ENCODE measurements around the gene INTS2. TPM values are rescaled to one million over a fixed set of nuclear protein-coding genes. Genes with fewer than 3 reads are reported as not detected.

Gene INTS2
- total RNA-seq, 1 experiment from 2014 or later: 18.1 TPM

GRCh38 chr17:61842899-61843298, 84.9 kb downstream of the INTS2 start:
- Histone ChIP-seq H3K9me2 (replicated peaks; ENCODE audit: low read length) (no peaks in the 10 kb centered on the region), H4K20me1 (ENCODE audit: low read length) (no peaks in the 10 kb centered on the region), H3K36me3 (ENCODE audit: low read depth, low read length) (peaks cover 31% of the 10 kb centered on the region; the same call in 1 of the 2 replicates), H3K9ac (ENCODE audit: low read length) (no peak overlapping the region), H3K4me1 (ENCODE audit: insufficient read depth, low read length) (no peaks in the 10 kb centered on the region), H3K9me3 (ENCODE audit: low read length) (no peaks in the 10 kb centered on the region), H3K27me3 (ENCODE audit: low read length) (no peaks in the 10 kb centered on the region), H3K4me2 (ENCODE audit: low read length) (no peak overlapping the region), H3K27ac (ENCODE audit: low read length) (no peak overlapping the region), H3K4me3 (ENCODE audit: low read length) (no peak overlapping the region), H3K79me2 (ENCODE audit: low read length) (no peaks in the 10 kb centered on the region), H2AFZ (ENCODE audit: low read length) (no peak overlapping the region), H3F3A (ENCODE audit: low read length, unreplicated experiment) (no peaks in the 10 kb centered on the region)
- no peak for DNase-seq
- CTCF ChIA-PET: no interaction called here
- no TSS peak for BruUV-seq (replicated peaks)
- no peak for ATAC-seq
- POLR2A ChIA-PET (ENCODE audit: unreplicated experiment): no interaction called here
- intact Hi-C loops (cut with micrococcal nuclease): no loop called here
- TF ChIP-seq EZH2phosphoT487 (IDR thresholded peaks at IDR 0.05; ENCODE audit: borderline replicate concordance, low read length) (no peak), EZH2 (IDR thresholded peaks at IDR 0.05; ENCODE audit: low read length, unreplicated experiment) (no peak)
- TF ChIP-seq, protein P1, sequence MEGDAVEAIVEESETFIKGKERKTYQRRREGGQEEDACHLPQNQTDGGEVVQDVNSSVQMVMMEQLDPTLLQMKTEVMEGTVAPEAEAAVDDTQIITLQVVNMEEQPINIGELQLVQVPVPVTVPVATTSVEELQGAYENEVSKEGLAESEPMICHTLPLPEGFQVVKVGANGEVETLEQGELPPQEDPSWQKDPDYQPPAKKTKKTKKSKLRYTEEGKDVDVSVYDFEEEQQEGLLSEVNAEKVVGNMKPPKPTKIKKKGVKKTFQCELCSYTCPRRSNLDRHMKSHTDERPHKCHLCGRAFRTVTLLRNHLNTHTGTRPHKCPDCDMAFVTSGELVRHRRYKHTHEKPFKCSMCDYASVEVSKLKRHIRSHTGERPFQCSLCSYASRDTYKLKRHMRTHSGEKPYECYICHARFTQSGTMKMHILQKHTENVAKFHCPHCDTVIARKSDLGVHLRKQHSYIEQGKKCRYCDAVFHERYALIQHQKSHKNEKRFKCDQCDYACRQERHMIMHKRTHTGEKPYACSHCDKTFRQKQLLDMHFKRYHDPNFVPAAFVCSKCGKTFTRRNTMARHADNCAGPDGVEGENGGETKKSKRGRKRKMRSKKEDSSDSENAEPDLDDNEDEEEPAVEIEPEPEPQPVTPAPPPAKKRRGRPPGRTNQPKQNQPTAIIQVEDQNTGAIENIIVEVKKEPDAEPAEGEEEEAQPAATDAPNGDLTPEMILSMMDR (conservative IDR thresholded peaks at IDR 0.05; ENCODE audit: low read depth, low read length): no peak

DNA sequence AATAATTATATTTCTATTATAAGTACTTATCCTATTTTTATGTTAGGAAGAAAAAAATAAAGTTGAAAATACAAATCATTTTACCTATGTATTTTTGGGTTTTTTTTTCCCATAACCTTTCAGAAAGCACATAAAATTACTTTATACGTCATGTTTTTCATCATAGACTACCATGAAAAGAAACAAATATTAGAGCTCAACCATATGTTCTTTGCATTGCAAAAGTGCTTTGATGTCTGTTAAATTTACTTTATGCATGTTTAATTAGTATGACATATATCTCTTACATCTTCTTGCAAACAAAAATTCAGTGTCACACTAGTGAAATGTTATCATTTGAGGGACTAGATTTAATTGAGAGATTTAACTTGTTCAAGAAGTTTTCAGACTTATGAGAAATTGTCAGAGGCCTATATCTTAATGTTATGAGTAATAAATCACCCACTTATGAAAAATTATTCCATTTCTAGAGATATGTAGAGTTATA, 88.4 kb downstream of the INTS2 start:
- H3K27me3 ChIP-seq (ENCODE audit: low read length): no peaks in the 10 kb centered on the region

More for the DNA sequence above, 88.4 kb downstream of the INTS2 start:
- Histone ChIP-seq H3K36me3 (ENCODE audit: low read depth, low read length) (peaks cover 8% of the 10 kb centered on the region; the same call in 1 of the 2 replicates), H3K9me2 (replicated peaks; ENCODE audit: low read length) (no peaks in the 10 kb centered on the region), H3K9ac (ENCODE audit: low read length) (no peak overlapping the region), H2AFZ (ENCODE audit: low read length) (no peak overlapping the region), H3F3A (ENCODE audit: low read length, unreplicated experiment) (no peaks in the 10 kb centered on the region), H3K27ac (ENCODE audit: low read length) (no peak overlapping the region), H3K4me1 (ENCODE audit: insufficient read depth, low read length) (peaks cover 16% of the 10 kb centered on the region), H4K20me1 (ENCODE audit: low read length) (no peaks in the 10 kb centered on the region), H3K9me3 (ENCODE audit: low read length) (no peaks in the 10 kb centered on the region), H3K79me2 (ENCODE audit: low read length) (no peaks in the 10 kb centered on the region), H3K4me3 (ENCODE audit: low read length) (no peak overlapping the region), H3K4me2 (ENCODE audit: low read length) (no peak overlapping the region)
- no peak for DNase-seq
- POLR2A ChIA-PET (ENCODE audit: unreplicated experiment): no interaction called here
- TF ChIP-seq, protein P1 (conservative IDR thresholded peaks at IDR 0.05; ENCODE audit: low read depth, low read length): no peak
- no peak for TF ChIP-seq EZH2 (IDR thresholded peaks at IDR 0.05; ENCODE audit: low read length, unreplicated experiment)
- TF ChIP-seq EZH2phosphoT487 (IDR thresholded peaks at IDR 0.05; ENCODE audit: borderline replicate concordance, low read length): no peak
- ATAC-seq: no peak
- intact Hi-C loops (cut with micrococcal nuclease): no loop called here
- CTCF ChIA-PET: no interaction called here
- no TSS peak for BruUV-seq (replicated peaks)
